ENCODE measurements around the gene CACNA2D4.
A peak's percentile ranks its signal among the peaks of the same experiment; 100 is the strongest.

CACNA2D4 gene

DNA sequence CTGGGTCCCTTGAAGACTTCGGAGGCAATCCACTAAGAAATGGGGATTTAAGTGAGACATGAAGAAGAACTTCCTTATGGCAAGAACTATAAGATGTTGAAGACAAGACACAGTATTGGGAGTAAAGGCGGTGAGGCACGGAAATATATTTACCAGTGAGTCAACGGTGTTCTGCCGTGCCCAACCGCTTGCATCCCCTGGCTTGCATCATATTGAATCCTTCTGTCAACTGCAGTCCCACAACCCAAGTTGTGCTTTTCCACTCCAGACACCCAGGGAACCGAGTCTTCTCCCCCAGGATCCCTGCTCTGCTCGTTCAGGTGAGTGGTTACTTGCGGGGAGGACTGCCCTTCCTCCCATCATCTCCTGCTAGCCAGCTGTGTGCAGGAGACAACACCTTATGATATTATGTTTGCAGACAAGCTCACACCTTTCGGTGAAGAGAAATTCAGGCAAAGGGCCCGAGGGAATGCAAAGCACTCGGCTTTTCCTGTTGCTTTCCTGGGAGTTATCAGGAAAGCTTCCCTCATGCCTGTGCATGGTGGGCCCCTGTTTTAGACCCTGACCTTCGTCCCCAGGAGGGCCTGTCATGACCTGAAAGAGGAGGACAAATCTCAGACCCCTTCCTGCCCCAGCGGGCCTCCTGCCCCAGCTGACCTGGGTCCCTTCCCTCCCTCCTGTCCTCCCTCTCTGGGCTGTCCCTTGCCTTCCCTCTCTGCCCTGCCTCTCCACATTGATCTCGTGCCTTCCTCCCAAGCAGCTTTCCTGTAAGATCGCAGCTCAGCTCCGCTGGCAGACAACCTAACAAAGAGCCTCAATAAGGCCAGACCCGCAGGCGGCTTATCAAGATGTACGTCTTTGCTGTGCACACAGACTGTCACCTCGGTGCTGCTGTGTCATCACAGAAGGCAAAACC is 102.4 kb downstream of the CACNA2D4 start:
- no peak for DNase-seq (ENCODE audit: low read depth, low spot score)

DNA sequence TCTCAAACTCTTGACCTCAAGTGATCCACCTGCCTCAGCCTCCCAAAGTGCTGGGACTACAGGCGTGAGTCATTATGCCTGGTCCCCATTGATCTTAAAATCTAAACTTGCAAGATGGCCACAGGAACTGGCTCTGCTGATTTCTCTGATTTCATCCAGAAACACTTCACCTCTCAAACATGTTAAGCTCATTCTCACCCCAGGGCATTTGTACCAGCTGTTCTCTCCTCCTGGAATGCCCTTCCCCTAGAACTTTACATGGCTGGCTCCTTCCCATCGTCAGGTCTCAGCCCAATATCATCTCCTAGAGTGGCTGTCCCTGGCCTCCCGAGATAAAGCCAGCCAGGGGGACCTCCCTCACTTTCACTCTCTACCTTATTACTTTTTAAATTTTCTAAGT is 103.3 kb downstream of the CACNA2D4 start:
- no peak for DNase-seq (ENCODE audit: low read depth, low spot score)

DNA sequence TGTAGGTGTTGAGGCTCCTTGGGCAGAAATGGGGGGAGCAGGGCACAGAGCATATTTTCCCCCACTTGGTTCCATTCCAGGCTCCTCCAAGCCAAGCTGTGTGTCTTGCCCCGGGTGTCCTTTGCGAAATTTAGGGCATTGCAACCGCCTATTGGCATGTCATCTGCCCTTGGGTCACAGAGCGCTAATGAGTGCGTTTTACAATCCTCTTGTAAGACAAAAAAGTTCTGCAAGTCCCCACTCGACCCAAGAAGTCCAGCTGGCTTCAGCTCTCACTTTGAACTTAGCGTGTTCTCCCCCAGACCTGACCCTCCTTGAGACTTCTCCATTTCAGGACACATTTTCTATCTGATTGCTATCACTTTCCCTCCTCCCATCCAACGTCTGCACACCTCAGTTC is 104.2 kb downstream of the CACNA2D4 start:
- no peak for DNase-seq (ENCODE audit: low read depth, low spot score)

DNA sequence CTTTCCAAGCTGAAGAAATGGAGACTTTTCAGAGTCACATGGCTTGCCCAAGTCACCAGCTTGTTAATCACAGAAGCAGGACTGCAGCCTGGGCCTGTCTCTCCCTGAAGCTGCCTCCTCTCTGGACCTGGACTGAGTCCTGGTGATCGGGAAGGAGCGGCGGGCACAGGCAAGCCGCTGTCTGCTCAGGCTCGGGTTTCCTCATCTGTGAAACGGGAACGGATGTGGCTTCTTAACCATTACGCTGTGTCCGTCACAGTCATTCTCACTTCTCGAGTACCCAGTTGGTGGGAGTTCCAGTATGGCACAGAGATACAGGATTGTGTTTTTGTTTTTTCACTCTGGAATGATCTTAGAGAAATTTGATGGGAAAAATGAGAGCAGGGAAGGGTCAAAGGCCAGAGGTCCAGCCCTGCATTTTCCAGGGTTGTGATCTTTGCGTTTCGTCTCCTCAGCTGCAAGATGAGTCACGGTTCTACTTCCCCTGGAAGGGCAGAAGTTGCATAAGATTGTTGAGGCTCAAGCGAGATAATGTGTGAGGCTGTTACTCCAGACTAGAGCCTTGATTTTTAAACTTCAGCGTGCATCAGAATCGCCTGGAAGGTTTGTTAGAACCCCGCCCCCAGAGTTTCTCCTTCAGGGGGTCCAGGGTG is 105.7 kb downstream of the CACNA2D4 start:
- DNase-seq (ENCODE audit: low read depth, low spot score) = no peak

DNA sequence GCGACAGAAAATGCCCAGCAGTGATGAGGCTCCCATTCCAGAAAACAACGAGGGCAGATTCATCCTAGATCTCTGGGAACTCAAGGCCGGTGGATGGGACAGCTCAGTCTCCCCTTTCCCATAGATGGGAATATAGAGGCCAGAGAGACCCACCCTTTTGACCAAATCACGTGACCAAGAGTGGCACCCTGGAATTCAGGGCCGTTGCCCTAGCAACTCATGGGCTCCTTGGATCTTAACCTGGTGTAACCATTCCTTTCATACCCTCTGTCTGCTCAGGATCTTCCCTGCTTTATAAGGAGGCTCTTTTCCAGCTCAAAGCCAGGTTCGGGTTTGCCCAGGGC is 106.5 kb downstream of the CACNA2D4 start:
- no peak for DNase-seq (ENCODE audit: low read depth, low spot score)

DNA sequence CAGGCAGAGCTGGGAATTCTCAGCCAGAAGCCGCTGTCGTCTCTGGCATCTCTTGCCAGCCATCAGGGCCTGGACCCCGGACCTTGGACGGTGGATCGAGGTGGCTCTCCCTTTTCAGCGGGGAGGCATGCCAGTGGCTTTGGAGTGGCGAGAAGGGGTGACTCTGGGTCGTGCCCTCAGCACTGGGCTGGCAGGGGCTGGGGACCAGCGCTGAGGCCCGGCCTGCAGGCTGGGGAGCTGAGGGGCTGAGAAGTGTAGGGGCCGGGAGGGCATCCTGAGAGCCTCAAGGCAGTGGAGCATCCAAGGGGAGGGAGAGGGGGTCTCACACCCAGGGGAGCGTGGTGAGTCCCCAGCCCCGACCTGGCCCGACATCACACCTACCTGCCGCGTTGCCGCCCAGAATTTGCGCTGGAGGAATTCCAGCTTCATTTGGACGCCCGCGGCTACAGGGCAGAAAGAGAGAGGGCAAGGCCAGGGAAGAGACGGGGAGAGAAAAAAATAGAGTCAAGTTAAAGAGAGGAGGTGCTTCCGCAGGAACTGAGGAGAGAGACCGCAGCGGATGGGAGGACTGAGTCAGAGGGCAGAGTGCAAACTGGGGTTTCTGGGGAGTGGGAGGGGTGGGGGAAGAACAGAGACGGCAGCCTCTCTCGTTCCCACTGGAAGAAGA is 107.0 kb downstream of the CACNA2D4 start:
- no peak for DNase-seq (ENCODE audit: low read depth, low spot score)

DNA sequence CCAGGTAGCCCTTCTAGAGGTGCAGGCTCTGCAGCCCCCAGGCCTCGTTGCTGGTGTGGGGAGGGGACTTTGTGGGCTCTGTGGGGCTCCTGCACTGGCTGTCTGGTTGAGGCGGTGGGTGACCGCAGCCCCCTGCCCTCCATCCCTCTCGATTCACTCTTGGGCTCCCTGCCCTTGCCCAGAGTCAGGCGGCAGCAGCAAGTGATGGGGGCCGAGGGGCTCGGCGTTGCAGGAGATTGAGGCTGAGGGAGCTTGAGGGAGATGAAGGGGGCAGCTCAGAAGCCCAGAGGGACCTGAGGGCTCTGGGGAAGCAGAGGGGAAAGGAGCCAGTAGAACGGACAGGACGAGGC is 107.5 kb downstream of the CACNA2D4 start:
- DNase-seq (ENCODE audit: low read depth, low spot score) = no peak

DNA sequence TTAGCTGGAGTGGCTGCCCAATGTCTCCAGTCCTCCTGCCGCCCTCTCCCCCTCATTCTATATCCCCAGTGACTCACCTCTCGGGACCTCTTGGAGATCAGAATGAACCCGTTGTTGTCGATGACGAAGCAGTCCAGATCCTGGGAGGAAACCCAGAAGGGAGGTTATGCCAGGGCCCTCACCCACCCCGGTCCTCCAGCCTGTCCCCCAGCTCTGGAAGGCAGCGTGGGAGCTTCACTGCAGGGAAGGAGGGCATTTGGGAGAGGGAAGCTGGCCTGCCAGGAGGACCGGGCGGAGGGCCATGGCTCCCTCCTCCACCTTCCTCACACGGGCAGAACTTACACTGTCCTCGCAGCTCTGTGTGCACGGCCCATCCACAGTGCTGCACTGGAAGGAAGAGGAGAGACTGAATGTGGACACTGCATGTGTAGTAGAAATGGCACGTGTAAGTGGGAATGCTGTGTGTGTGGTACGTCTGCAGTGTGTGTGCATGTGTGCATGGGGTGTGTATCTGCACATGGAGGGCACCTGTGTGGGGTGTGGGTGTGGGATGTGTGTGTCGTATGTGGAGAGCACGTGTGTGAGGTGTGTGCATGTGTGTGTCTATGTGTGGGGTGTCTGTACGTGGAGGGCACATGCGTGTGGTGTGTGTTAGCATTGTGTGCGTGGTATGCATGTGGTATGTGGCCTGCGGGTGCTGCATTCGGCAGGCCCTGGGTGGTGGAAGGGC is 108.1 kb downstream of the CACNA2D4 start:
- no peak for DNase-seq (ENCODE audit: low read depth, low spot score)

DNA sequence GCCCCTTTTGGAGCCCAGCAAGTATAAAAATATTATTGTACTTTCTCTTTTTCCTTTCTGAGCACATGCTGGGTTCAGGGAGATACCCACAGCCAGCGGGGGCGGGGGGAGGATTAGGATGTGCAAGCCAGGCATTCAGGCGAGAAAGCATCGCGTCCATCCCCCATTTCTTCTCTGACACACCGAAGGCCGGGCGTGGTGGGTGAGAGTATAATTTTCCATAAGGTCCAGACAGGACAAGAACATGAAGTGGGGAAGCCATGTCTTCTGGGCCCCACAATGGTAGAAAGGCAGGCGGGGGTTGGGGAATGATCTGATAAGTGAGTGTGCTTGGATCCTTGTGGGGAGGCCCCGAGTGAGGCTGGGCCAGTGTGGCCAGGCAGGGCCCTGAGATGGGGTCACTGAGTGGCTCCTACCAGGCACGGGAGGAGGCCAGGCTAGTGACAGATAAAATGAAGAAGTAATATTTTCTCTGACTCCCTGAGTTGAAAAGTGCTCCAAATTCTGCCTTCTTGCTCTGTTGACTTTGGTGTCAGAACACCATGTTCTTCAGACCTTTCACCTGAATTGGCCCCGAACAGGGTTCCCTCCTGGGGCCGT is 108.8 kb downstream of the CACNA2D4 start:
- no peak for DNase-seq (ENCODE audit: low read depth, low spot score)

DNA sequence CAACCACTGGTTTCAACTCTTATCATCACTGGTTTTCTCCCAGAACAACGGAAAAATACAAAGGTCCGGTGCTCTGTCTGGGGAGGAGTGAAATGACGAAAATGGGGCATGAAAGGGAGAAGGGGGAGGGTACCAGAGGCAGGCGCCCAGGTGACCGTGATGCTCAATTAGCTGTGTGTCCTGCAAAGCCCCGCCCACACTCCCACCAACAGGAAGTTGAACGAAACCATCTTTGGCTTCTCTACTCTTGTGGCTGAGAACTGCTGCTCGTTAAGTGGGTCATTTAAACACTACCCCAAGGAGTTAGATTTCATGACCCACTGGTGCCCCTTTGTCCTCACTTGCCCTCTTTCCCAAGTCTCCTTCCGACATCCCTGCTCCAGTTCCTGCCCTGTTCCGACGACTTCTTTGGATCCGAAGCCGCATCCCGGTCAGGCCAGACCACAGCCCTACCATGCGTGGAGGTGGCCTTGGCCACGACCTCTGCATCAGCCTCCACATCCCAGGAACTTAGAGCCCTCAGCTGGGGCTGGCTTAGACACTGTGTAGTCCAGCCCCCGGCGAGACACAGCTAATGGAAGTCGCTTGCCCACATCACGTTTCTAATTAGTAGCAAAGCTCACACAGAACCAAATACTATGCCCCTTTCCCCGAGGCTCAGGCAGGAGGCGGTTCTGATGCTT is 109.5 kb downstream of the CACNA2D4 start:
- no peak for DNase-seq (ENCODE audit: low read depth, low spot score)

DNA sequence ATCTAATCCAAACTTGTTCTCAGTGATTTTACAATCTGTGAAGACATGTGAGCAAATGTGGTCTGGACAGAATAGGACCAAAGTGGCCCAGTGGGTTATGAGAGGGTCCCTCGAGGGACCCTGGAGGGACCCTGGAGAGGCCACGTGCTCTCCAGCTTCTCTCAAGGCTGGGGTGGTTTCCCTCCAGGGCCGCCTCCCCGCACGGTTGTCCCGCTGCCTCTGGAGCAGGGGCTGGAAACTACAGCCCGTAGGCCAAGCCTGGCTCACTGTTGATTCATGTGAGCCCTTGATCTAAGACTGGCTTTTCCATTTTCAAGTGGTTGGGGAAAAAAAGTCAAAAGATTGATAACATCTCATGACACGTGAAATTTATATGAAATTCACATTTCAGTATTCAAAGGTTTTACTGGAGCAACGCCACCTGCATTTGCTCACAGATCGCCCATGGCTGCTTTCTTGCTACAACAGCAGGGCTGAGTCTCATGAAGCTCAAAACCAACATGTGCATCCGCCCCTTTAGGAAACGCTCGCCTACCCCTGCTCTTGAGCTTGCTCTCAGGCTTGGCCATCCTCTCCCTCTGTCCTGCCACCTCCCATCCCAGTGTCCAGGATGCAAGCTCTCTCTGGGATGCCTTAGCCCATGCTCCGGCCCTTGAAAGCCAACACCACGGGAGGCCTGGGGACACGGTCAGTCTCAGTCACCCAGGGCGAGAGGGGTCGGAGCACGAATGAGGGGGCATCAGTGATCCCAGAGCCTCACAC is 110.2 kb downstream of the CACNA2D4 start:
- DNase-seq (ENCODE audit: low read depth, low spot score) = no peak

DNA sequence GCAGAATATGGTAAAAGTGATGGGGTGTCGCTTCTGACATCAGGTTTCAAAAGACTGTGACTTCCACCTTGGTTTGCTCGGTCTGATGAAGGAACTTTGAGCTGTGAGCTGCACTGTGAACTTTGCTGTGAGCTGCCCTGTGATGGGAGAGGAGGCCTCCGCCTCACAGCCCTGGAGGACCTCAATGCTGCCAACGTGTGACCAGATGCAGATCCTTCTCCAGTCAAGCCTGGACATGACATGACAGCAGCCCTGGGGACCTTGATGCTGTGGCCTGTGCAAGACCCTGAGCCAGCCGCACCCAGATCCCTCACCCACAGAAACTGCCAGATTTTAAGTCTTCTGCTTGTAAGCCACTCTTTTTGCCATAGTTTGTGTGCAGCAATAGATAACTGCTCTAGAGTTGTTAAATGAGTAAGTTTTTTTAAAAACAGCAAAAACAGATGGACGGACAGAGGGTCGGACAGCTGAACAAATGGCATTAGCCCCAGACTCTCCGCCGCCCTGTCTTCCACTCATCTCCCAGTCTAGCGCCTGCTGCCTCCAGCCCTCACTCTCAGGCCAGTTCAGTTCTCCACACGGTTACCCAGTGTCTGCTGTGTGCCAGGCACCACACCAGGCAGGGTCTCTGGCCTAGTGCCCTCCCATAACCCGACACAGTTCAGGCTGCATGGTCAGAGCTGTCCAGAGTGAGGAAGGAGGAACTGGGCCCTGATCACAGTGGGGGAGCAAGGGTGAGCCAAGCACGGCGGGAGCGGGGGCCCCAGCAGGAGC is 111.2 kb downstream of the CACNA2D4 start:
- DNase-seq (ENCODE audit: low read depth, low spot score) = no peak

DNA sequence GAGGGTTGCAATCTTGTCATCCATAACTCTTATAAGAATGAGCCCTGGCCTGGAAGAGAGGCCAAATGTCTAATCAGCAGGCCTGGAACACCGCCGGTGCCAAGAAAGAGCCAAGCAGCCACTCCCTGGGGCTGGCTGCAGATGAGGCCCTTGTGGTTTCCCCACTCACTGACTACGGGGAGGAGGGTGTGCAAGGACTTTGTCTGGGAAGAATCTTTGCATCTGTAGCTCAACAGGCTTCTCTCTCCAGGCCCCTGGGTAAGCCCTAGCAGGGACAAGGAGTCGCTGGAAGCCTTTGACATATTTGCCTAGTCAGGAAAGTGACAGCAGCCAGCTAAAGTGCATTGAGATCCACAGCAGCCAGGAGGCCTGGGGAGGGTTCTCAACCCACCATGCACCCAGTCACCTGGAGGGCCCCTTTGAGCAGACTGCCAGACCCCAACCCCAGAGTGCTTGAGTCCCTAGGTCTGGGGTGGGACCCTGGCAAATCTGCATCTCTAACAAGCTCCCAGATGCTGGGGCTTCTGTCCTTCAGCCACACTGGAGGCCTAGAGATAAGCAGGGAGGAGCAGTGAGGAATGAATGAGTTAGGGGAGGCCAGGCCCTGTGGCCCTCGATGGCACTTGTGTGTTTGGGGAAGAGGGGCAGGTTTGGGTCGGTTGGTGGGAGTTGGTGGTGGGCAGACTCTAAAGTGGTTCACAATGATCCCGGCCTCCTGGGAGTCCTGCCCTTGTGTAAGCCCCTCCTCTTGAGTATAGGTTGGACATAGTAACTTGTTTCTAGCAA is 112.0 kb downstream of the CACNA2D4 start:
- DNase-seq (ENCODE audit: low read depth, low spot score) = no peak

DNA sequence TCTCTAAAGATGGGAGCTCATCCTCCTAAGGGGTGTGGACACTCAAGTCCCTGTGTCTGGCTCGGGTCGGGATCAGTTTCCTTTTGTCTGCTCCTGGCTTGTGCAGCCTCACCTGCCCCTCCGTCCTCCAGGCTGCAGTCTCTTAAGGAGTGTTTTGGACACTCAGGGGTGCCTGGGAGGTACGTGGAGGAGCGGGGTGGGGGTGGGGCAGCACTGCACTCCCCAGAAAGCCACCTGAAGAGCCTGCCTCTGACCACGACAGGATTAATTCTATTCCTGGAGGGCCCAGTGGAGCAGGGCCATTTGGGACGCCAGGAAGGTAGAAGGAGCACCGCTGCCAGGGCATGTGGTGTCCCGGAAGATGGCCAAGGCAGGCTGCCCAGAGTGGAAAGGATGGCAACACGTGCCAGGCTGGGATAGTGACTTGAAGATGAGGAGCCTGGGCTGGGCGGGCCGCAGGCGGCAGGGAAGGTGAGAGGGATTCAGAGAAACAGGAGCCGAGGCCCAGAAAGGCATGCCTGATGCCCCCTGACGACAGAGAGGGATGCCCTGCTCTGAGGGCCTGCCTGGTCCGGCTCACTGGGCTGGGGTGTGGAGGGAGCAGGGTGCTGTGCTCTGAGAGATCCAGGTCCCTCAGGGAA is 112.9 kb downstream of the CACNA2D4 start:
- no peak for DNase-seq (ENCODE audit: low read depth, low spot score)

DNA sequence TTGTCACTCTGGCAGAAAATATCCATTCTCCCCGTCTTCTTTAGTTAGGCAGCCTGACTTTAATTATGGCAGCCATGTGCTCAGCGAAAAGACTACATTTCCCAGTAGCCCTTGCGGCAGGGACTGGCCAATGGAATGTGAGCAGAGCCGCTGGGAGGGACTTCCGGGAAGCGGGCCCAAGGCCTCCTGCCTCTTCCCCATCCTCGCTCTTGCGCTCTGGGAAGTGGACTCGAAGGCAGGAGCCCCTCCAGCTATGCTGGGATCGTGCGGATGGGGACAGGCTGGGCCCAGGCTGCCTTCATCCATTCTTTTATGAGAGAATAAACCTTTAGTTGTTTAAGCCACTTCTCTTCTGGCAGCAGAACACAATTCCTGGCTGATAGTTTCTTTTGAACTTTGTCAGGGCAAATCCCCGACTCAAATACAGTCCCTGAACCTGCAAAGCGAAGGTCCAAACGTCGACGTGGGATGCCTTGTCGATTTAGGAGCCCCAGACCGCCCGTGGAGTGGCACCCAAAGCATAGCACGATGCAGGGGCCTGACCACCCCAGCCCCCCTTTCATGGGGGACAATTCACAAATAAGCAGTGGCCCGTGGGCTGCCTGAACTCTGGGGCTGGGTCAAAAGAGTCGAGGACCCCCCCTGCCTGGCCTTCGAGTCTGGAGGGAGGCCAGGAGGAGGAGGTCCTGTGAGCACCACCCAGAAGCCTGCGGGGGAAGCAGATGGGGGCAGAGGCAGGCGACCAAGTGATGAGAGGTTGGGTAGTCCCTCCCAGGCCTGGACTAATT is 113.7 kb downstream of the CACNA2D4 start:
- DNase-seq (ENCODE audit: low read depth, low spot score) = peak; percentile 86

DNA sequence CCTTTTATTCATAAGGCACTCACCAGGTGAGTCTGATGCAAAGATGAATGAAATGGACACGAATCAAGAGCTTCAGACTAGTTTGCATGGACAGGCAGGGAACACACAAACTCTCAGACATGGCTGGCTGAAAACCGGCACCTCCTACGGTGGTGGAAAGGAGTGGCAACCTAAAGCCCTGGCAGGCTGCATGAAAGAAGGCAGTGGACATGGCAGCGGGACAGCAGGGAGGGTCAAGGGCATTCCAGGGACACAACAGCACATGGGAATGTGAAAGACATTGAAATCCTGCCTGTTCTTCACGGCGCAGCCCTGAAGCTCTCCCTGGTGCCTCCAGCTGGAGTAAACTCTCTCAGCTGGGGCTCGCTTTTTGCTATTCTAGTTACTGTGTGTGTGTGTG is 114.7 kb downstream of the CACNA2D4 start:
- DNase-seq (ENCODE audit: low read depth, low spot score) = no peak

DNA sequence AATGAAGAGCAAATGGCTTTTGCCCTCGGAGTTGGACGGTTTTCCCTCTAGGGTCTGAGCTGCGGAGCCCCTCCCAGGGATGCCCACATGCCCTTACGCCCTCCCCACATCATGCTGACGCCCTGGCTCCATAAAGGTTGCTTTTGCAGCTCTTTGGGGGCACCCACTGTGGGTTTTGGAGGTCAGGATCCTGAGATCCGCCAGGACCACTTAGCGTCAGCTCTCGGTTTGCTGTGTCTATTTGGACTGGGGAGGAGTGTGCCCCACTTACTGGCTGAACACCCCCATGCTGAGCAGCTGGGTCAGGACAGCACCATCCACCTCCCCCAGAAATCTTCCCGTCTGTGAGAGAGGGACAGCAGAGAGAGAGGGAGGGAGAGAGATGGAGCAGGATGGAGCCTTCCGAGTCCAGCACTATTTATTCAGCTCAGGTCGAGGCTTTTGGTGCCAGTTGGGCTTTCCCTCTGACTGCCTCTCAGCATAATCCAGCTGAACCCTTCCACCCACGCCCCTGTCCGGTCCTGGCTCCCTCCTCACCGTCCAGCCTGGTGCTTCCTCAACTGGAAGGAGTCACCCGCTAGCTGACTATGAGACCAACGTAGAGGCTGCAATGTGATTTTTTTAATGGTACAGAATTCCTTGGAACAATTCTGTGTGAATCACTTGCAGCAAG is 117.0 kb downstream of the CACNA2D4 start:
- no peak for DNase-seq (ENCODE audit: low read depth, low spot score)

Measured in iPS DF 19.7 (cell line).